Measurements from ENCODE around the gene PCDHB11. TPM values are rescaled to one million over a fixed set of nuclear protein-coding genes. Genes with fewer than 3 reads are reported as not detected.
"Not testable (repeated sequence)": the region's sequence is repeated elsewhere in the genome, so short reads cannot be mapped to it uniquely, and the experiment has no call there.

The PCDHB11 gene
- total RNA-seq, 2 donors from 2014 or later, result 2.6 to 4.7 TPM

DNA sequence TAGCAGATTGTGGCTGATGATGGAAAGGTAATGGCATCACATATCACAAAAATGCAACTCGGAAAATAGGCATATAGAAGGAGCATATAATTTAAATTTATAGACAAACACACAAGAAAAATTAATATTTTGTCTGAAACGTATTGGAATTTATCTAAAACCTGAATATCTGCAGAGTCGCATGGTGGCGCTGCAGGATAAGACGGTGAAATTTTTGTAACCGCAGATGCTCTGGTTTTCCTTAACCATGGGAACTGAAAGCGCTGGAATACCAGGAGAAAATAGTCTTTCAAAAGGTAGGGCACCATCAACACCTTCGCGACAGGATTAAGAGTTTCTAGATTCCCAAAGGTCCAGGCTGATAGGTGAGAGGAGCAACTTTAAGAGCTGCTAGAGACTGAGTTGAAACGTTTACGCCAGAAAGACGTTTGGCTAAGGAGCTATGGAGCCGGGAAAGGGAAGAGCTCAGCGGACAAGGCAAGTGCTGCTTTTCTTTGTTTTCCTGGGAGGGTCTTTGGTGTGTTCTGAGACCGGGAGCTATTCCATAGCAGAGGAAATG lies 34.8 kb downstream of the PCDHB11 start:
- DNase-seq, result no peak
- H3K27ac Mint-ChIP-seq, result peak overlapping the region; percentile 67
- TF ChIP-seq, protein P1, sequence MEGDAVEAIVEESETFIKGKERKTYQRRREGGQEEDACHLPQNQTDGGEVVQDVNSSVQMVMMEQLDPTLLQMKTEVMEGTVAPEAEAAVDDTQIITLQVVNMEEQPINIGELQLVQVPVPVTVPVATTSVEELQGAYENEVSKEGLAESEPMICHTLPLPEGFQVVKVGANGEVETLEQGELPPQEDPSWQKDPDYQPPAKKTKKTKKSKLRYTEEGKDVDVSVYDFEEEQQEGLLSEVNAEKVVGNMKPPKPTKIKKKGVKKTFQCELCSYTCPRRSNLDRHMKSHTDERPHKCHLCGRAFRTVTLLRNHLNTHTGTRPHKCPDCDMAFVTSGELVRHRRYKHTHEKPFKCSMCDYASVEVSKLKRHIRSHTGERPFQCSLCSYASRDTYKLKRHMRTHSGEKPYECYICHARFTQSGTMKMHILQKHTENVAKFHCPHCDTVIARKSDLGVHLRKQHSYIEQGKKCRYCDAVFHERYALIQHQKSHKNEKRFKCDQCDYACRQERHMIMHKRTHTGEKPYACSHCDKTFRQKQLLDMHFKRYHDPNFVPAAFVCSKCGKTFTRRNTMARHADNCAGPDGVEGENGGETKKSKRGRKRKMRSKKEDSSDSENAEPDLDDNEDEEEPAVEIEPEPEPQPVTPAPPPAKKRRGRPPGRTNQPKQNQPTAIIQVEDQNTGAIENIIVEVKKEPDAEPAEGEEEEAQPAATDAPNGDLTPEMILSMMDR (conservative IDR thresholded peaks at IDR 0.05), result peak; percentile 77
- H3K4me3 Mint-ChIP-seq, result peak overlapping the region; percentile 60
- Histone ChIP-seq H3K4me3 (ENCODE audit: low read length) (no peak overlapping the region), H3K27ac (ENCODE audit: low read depth, low read length) (no peak overlapping the region), H3K27me3 (ENCODE audit: control insufficient read depth, insufficient read depth, low read length, poor library complexity, severe bottlenecking) (no peaks in the 10 kb centered on the region), H3K9me3 (ENCODE audit: control insufficient read depth, low read length) (peaks cover 41% of the 10 kb centered on the region), H3K9ac (ENCODE audit: extremely low read depth, low read length, poor library complexity, severe bottlenecking) (no peak overlapping the region), H3K36me3 (ENCODE audit: control insufficient read depth, insufficient read depth, low read length) (no peaks in the 10 kb centered on the region), H3K4me1 (ENCODE audit: control insufficient read depth, insufficient read depth, low read length) (no peaks in the 10 kb centered on the region)
- WGBS, 2 experiments (ENCODE audit: insufficient coverage in 1 of 2, insufficient read length in 1 of 2), result 87 to 88% methylated on average over 13 to 14 of the region's 15 CpGs
- peaks cover 12% of the 10 kb centered on the region for H3K27me3 Mint-ChIP-seq (ENCODE audit: insufficient read depth)
- peaks cover 12% of the 10 kb centered on the region for H3K36me3 Mint-ChIP-seq (ENCODE audit: low read depth)
- peaks cover 25% of the 10 kb centered on the region for H3K9me3 Mint-ChIP-seq
- no peaks in the 10 kb centered on the region for H3K4me1 Mint-ChIP-seq

DNA sequence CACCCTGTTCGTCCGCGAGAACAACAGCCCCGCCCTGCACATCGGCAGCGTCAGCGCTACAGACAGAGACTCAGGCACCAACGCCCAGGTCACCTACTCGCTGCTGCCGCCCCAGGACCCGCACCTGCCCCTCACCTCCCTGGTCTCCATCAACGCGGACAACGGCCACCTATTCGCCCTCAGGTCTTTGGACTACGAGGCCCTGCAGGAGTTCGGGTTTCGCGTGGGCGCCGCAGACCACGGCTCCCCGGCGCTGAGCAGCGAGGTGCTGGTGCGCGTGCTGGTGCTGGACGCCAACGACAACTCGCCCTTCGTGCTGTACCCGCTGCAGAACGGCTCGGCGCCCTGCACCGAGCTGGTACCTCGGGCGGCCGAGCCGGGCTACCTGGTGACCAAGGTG lies 36.5 kb downstream of the PCDHB11 start:
- H3K9me3 Mint-ChIP-seq, result peaks cover 36% of the 10 kb centered on the region
- not testable (repeated sequence) for H3K27ac Mint-ChIP-seq; DNase-seq; H3K9ac ChIP-seq (ENCODE audit: extremely low read depth, low read length, poor library complexity, severe bottlenecking); H3K4me3 ChIP-seq (ENCODE audit: low read length); H3K4me3 Mint-ChIP-seq; H3K4me1 ChIP-seq (ENCODE audit: control insufficient read depth, insufficient read depth, low read length); H3K27me3 ChIP-seq (ENCODE audit: control insufficient read depth, insufficient read depth, low read length, poor library complexity, severe bottlenecking); H3K4me1 Mint-ChIP-seq; H3K27ac ChIP-seq (ENCODE audit: low read depth, low read length); H3K36me3 ChIP-seq (ENCODE audit: control insufficient read depth, insufficient read depth, low read length)
- H3K27me3 Mint-ChIP-seq (ENCODE audit: insufficient read depth), result peaks cover 16% of the 10 kb centered on the region
- 96 to 98% methylated on average over 16 to 40 of the region's 40 CpGs for WGBS, 2 experiments (ENCODE audit: insufficient coverage in 1 of 2, insufficient read length in 1 of 2)
- peaks cover 40% of the 10 kb centered on the region for H3K9me3 ChIP-seq (ENCODE audit: control insufficient read depth, low read length)
- H3K36me3 Mint-ChIP-seq (ENCODE audit: low read depth), result peaks cover 16% of the 10 kb centered on the region

DNA sequence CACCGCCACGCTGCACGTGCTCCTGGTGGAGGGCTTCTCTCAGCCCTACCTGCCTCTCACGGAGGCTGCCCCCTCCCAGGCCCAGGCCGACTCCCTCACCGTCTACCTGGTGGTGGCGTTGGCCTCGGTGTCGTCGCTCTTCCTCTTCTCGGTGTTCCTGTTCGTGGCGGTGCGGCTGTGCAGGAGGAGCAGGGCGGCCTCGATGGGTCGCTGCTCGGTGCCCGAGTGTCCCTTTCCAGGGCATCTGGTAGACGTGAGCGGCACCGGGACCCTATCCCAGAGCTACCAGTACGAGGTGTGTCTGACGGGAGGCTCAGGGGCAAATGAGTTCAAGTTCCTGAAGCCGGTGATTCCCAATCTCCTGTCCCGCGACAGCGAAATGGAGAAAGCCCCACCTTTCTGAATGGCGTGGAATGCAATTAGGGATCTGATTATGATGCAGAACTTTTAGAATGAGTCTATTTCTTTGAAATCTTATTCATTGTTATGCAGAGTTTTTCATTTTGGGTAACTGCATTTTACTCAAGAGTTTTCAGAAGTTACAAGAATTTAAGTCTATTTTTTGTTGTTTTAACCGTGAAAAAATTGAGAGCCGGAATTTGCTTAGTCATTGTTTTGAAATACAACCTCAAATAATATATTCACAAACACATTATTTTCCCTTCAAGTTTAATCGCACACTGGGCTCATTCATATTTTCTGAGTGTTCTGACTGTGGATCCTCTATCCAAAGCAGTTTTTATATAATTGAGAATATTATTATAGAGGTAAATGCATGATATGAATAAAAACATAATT lies 37.3 kb downstream of the PCDHB11 start:
- Mint-ChIP-seq H3K36me3 (ENCODE audit: low read depth) (peaks cover 18% of the 10 kb centered on the region), H3K4me1 (no peaks in the 10 kb centered on the region), H3K9me3 (peaks cover 40% of the 10 kb centered on the region), H3K27ac (no peak overlapping the region), H3K4me3 (no peak overlapping the region), H3K27me3 (ENCODE audit: insufficient read depth) (peaks cover 15% of the 10 kb centered on the region)
- 95 to 96% methylated on average over 10 to 32 of the region's 32 CpGs for WGBS, 2 experiments (ENCODE audit: insufficient coverage in 1 of 2, insufficient read length in 1 of 2)
- no peaks in the 10 kb centered on the region for H3K36me3 ChIP-seq (ENCODE audit: control insufficient read depth, insufficient read depth, low read length)
- H3K4me1 ChIP-seq (ENCODE audit: control insufficient read depth, insufficient read depth, low read length), result no peaks in the 10 kb centered on the region
- H3K27ac ChIP-seq (ENCODE audit: low read depth, low read length), result no peak overlapping the region
- H3K4me3 ChIP-seq (ENCODE audit: low read length), result no peak overlapping the region
- H3K9me3 ChIP-seq (ENCODE audit: control insufficient read depth, low read length), result peaks cover 40% of the 10 kb centered on the region
- DNase-seq, result no peak
- no peaks in the 10 kb centered on the region for H3K27me3 ChIP-seq (ENCODE audit: control insufficient read depth, insufficient read depth, low read length, poor library complexity, severe bottlenecking)
- H3K9ac ChIP-seq (ENCODE audit: extremely low read depth, low read length, poor library complexity, severe bottlenecking), result no peak overlapping the region
- TF ChIP-seq, protein P1 (conservative IDR thresholded peaks at IDR 0.05), result no peak

All from endodermal cell (in vitro differentiated cells).